Islet of Langerhans (tissue), 1 donor: ENCODE data around the gene AGAP1.

ENCODE experiments used
- FAIRE-seq: peaks from one replicate; lab custom pipeline; 2011; peaks lifted over from hg19 to GRCh38; lab: Jason Lieb, UNC

Gene AGAP1

DNA sequence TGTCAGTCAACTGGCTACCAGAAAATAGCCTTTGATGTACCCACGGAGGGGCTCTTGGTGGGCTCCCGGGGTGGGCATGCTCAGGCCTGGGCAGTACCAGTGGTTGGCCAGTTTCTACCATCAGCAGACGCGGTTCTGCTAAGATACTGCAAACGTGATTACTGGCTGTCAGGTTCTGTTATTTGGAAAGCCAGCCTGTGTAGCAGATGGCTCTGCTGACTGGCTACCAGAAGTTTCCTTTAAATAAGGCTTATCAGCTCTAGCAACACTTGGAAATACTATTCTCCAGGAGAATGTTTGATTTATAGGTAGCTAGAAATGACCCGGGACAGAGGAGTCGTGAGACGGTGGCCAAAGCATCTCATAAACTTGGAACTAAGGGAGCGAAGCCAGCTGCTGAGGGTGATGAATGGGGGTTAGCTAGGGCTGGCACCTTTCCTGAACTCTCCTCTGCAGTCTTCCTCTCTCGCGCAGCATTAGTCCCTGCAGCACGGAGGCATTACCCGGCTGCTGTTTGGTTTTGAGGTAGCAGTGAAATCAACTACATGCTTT, 171.9 kb downstream of the AGAP1 start:
- FAIRE-seq: no peak

DNA sequence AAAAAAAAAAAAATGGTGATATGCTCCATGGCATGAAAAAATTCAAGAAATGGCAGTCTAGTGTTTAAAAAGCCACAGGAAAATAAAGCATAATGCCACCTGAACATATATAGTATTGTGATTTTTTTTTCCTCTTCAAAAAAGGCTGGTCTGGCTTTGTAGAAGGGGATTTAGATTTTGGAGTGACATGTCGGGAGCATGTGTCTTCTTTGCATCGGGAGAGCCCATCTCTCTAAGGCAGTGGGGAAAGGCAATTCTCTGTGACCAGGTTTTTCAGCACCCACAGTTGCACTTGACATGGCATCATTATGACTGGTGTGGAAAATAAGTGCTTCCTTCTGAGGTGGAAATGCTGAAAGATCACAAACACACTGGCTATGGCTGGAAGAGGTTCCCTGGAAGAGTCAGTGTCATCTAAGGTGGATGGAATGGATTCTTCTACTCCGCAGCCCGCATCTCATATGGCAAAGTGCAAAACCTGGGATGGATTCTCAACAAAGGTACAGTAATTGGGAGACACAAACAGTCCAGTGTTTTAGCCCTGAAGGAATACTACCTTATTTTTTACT, 172.5 kb downstream of the AGAP1 start:
- FAIRE-seq: peak; percentile 82

DNA sequence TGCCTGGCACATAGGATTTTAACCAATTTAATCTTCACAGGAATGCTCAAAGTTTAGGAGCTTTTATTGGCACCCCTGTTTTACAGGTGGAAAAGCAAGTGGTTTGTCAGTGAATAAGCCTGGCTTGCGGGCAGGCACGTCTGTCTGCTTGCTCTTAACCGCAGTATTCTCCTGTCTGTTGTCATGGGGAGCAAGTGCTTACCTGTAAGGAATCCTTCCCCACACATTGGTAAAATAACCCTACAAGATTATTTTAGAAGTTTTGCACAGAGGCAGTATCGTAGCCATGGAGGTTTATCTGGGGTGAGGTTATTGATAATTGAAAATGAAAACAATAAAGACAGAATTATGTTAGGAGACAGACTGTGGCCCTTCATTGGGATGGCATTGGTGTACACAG, 174.9 kb downstream of the AGAP1 start:
- no peak for FAIRE-seq

DNA sequence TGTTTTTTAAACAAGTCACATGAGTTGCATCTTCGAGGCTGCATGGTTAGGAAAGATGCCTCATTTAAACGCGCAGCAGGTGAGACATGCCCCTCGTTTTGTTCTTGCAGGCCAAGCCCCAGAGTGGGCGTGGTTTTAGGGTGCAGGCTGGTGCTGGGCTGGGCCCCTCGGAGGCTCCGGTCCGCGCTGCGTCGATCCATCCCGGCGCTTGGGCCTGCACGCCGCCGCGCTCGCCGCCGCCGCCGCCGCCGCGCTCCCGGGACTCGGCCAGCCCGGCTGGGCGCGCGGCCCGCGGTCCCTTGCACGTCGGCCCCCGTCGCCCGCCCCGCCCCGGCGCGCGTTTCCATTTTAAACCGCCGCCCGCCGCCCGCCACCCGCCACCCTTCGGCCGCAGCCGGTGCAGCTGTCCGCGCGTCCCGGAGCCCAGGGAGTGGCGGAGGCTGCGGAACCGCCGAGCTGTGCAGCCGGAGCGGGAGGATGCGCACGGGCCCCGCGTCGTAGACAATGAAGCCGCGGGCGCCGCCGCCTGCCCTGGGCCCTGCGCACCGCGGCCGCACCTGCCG, 175.5 kb downstream of the AGAP1 start:
- no peak for FAIRE-seq

DNA sequence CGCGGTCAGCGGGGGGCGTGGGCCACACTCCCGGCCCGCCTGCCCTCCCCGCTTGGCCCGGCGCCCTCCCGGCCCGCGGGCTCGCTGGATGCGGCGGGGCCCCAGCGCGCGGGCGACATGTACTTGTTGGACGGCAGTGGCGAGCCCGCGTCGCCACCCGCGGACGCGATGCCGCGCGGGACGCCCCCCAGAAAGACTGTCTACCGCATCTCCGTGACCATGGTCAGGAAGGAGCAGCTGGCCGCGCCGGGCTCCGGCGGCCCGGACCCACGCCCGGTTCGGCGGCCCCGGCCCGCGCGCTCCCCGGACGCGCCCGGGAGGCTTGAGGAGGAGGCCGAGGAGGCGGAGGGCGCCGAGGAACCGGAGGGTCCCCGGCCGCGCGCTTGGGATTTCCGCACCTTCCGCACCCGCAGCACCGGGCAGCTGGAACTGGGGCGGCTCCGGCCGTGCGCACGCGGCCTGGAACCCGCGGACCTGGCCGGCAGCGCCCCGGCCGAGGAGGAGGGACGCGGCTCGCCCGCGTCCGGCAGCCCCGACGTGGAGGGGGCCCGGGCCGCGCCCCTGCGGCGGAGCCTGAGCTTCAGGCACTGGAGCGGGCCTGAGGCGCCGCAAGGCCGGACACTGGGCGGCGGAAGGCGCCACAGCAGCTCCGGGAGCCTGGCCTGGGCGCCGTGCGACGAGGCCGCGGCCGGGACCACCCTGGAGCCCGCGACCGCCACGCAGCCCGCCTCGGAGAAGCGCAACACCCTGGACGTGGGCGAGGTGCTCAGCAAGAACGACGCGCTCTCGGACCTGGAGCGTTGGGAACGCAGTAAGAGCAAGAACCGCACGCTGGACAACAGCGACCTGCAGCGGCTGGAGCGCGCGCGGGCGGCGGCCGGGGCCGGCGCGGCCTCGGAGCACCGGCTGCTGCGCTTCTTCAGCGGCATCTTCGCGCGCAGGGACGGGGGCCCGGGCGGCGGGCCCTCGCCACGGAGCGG, 176.4 kb downstream of the AGAP1 start:
- FAIRE-seq: no peak

DNA sequence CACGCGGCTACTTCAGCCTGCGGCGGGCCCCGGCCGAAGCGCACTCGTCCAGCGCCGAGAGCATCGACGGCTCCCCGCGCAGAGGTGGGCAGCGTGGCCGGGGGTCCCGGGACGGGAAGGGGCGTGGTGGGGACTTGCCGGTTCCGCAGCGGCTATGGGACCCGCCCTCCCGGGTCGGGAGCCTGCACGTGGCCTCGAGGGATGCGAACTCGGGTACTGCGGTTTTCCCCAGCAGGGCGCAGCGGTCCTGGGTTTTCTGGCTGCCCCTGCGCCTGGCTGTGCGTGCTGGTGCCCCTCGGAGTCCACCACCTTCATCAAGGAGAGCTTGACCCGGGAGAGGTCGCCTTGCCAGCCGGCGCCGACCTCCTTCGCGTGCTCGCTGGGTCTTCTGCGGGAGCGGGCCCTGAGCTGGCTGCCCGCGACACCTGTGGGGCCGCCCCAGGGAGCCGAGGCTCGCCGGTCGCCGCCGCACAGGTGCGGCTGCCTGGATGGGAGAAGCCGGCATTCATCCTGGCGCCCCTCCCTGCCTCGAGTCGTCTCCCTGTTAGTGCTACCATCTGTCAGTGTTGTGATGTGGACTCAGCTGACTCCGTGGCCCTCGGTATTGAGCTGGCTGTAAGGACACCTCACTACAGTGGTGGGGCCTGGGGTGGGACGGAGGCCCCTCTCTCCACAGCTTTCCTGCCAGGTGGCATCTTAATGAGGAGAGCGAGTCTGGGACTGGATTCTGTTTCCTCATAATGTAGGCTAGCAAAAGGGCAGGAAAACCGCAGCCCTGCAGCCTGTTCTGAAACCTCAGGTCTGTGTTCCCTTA, 177.3 kb downstream of the AGAP1 start:
- FAIRE-seq: no peak

DNA sequence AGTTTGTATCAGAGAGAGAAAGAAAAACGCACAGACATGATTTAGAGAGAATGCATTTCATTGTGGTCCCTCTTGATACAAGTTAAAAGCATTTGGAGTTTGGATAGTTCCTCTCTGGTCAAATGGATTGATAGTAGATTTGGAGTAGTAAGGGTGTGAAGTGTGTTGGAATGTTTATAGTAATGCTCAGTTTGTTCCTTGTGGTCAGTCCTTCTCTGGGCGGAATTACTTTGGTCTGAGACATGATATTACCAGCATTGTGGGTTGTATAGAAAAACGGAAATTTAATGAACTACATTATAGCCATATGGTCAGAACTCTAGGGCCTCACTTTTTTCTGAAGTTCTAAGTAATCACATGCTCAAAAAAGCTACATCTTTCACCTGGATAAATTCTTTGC, 178.9 kb downstream of the AGAP1 start:
- FAIRE-seq: no peak

DNA sequence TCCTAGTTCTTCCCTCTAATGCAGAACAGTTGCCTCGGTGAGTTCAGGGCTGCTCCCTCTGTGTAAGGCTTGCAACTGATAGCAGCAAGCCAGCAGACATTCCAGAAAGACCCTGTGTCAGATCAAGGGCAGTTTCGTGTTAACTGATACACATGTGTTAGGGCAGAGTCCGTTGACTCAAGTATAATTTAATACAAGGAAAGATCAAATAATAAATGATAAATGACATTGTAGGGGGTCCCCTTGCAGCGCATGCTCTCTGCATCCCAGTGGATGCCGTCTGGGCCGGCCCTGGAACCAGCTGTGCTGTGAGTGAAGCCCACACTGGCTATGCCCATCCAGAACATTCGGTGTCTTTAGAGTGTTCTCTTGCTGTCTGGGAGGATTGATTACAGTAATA, 180.3 kb downstream of the AGAP1 start:
- FAIRE-seq: no peak

DNA sequence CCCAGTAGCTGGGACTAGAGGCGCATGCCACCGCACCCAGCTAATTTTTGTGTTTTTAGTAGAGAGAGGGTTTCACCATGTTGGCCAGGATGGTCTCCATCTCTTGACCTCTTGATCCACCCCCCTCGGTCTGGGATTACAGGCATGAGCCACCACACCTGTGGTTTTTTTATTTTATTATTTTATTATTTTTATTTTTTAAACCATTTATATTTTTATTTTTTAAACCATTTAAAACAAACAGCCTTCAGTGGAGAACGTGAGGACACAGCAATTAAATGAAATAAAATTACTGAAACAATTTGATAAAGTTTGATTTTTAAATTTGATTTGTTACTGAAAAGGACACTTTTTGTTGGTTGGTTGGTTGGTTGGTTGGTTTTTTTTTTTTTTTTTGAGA, 181.0 kb downstream of the AGAP1 start:
- FAIRE-seq: no peak

DNA sequence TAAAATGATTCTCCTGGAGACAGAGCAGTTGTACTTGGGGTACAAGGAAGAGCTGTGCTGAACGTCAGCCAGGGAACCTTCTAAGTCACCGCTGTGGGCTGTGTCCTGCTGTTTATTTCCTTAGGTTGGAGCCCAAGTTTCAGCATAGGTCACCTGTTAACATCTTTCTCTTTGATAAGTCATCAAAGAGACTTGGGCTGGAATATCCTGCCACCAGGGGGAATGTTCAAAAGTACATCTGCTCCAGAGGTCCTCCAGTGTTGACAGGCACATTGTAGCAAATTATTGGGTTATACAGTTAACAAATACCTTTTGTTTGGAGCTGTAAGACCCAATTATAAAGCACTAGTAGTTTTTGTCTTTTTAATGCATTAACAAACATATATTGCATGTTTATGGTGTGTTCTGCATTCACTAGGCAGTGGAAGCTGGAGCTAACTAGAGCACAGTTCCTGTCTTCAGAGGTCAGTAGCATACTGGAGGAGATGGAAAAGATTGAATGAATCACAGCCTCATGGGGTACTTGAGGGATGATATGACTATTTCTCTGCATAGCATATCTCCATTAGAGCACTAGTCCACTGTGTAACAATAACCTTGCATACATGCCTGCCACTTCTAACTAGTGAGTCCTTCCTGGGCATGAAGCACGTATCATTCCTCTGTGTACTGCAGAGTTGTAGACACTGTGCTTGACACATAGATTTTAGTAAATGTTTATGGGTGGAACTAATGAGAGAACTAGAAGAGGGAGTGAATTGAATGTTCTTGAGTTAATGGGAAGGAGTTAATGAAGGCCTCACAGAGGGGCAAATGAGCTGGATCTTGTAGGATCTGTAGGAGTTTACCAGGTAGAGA, 182.1 kb downstream of the AGAP1 start:
- FAIRE-seq: no peak

DNA sequence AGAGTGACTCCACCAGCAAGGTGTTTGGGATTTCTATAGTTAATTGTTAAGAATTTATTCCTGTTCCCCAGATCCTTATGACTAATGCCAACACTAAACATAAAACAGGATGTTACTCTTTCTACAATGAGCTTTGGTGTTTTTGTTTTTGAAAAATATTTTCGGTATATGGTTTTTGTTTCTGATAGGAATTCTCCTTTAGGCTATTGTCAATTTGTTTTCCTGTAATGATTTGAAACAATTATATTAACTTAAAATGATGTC, 182.6 kb downstream of the AGAP1 start:
- FAIRE-seq: no peak

DNA sequence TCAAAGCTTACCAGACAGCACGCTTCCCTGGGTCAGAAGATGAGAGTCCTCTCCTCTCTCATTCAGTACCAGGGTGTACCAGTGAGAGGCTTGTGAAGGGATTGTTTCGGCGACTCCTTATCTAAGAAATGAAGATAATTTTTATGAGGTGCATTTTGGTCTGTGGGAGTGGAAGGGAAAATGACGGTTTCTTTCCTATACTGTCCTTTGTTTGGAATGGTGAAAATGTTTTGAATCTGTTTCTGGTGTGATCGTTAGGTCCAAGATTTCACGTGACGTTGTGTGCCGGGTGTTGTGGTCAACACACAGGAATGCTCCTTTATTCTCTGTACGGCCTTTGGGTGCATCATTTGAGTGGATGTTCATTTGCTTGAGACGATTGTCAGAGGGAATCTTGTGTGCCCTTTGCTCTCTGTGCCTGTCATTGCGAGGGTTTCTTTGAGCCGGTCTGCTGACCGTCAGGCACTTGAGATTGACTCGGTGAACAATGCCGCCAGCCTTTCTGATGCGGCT, 183.5 kb downstream of the AGAP1 start:
- FAIRE-seq: no peak

DNA sequence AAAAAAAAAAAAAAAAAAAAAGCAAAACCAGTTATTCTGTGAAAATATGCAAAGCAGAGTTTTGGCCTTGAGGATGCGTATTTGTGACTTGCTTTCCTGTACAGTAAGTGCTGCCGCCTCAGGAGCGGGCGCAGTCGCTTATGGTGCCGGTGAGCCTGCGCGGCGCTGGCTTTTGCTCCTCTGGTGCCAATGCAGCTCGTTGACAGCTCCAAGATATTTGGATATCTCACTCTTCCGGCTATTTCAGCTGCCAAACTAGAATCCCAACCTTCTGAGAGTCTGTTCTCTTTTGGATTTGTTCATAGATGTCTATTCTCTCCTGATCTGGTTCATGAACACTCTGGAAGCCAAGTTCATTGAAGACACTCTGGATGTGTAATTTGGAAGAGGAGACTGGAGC, 184.1 kb downstream of the AGAP1 start:
- FAIRE-seq: no peak

DNA sequence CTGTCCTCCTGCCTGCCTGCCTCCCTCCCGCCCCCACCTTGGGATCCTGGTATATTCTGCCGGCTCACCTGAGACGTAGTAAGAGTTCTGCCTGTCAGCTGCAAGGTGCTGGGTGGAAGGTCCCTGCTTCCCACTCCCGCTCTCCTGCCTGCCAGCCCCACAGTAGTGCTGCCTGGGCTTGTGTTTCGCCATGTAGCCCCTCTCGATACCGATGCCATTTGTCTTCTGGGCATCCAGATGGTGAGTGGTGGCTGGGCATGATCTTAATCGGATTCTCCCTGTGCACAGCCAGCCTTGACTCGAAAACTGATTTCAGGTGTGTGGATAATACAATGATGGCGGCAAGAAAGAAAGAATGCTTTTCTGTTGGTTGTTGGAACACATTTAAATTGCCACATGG, 184.9 kb downstream of the AGAP1 start:
- no peak for FAIRE-seq

DNA sequence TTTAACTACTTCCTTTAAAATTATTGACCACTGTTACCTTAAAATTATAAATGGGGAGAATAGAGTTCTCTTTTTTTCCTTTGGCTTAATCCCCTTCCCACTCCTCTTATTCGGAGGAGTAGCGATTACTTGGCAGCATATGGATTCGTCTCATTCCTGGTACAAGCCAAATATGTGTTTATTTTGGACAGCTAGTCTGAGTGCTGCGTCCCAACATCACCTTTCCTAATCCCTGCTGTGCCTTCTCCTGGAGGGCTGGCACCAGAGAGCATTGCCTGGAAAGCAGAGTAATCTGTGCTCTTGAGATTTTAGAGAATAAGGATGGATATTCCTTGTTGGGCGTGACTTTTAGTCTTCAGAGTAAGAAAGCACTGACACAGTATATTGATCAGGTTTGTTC, 185.6 kb downstream of the AGAP1 start:
- FAIRE-seq: no peak

DNA sequence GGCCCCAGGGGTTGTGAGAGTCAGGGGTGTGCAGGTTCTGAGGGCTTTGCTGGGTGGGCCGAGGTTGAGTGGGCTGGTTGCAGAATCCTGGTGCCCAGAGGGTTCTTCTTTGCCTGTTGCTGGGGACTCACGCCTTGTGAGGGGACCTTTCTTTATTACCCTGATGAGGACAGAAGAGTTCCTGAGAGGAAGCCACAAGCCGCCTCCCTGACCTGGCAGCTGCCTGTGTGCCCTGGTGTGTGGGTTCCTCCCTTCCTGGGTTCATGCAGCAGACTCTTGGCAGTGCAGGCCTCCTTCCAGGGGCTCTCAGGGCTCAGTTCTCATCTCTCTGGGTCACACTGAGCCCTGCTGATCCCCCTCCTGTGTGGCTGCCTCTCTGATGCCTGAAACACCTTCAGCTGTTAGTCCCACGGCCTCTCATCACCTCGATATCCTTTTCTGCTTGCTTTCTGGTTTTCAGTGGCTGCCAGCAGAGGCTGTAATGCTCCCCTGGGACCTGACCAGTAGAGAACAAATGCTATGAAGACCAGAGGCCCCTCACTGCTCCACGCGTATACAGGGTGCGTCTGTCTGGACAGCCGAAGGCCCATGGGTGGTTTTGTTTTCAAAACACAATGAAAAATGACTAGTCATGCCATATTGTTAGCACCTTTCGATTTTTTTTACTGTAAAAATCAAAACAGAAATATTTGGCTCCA, 191.3 kb downstream of the AGAP1 start:
- no peak for FAIRE-seq

DNA sequence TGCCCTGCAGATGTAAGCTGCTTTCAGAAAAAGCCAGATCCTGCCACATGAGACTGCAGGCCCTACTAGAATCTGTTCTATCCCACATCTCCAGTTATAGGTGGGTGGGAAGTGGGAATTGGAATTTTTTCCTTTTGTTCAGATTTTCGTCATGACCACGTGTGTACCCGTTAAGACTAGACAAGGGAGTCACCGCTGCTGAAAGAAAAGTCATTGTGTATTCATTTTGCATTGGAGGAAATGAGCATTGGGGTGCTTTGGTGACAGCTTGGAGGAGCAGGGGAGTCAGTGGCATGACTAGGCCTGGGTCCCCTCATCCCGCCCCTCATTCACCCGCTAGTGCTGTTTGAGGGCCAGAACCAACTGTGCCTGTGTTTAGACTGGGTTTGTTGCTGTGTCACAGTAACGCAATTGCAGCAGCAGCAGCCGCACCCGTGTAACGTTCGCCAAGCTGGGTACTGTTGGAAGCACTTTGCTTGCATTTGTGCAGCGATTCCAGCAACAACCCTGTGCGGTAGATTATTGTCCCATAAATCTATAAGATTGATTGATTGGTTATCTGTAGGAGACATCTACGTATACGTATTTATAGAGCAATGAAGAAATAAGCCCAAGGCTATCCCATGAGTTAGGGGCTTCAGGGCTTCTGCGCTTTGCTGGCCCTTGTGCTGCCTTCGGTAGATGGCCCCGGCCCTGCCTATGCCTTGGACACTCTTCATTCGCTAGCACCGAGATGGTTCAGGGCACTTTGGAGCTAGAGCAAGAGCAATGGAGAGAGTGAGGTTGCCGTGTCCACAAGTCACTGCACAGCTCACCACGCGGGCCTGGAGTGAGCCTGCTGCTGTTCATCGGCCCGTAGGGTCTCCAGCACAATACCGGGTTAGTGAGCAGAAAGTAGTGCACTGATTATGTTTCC, 194.9 kb downstream of the AGAP1 start:
- no peak for FAIRE-seq

DNA sequence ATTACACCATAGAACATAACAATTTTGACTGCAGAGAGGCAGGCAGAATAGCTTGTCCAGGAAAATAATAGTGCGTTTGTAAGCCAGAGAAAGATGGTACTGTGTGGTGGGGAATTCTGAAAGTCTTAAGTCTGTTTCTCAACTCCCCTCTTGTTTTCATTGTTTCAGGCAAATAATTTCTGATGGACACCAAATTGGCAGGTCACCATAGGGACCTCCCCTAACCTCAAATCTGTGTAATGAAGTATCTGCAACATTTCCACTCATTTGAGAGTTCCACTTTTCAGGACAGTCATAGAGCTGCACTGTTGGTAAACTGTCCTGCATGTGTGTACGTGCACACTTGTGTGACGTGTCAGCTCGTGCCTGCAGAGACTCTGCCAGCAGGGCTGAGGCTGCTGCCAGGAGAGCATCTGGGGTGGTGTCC, 195.6 kb downstream of the AGAP1 start:
- FAIRE-seq: no peak

DNA sequence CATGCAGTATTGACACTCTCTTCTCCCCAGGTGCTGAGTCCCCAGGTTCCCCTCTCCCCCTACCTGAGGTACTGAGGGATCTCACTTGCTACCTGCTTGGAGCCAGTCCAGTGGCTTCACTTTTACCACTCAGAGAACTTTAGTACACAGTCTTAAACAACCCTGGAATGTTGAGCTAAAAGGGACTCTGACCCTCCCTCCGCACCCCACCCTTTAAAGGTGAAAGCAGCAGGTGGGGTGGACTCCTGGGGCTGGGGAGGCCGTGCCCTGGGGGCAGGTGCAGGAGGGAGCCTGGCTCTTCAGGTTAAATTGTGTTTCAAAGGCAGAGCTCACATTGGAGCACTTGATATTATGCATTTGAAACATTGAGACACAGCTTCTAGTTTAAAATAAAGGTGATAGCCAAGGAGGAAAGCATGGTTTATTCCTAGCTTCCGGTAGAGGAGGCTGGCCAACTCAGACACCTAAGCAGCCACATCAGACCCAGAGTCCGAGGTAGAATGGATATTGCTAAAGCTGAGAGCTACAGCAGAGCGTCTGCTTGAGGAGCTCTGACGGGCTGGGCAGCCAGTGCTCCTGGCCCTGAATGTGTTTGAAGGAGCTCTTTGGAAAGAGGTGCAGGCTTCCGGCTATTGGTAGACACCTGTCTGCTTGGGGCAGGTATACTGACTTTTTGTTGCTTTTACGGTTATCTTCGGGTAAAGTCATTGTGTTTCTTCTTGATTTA, 196.4 kb downstream of the AGAP1 start:
- no peak for FAIRE-seq
